ENCODE measurements around the gene COPS9. TPM values are rescaled to one million over a fixed set of nuclear protein-coding genes. Genes with fewer than 3 reads are reported as not detected.

Gene COPS9
- 37.6 and 73.0 TPM in 2 replicates for total RNA-seq (ENCODE audit: low replicate concordance)

GRCh38 chr2:240136013-240136670 is at the start of gene COPS9:
Gene COPS9, minus strand, starts transcription at chr2:240136305. Its CDS starts 21 bp downstream, at chr2:240136284.
- peak within 1 kb of the TSS; percentile 92 for H3K4me3 ChIP-seq (ENCODE audit: low read depth, low read length)
- no peak for TF ChIP-seq CTCF (IDR thresholded peaks at IDR 0.05; ENCODE audit: insufficient read depth, low read length)
- DNase-seq (ENCODE audit: low read depth) = peak; percentile 87

GRCh38 chr2:240184656-240185055 is 48.6 kb upstream of the COPS9 start:
- no peak for DNase-seq (ENCODE audit: low read depth)
- H3K4me3 ChIP-seq (ENCODE audit: low read depth, low read length) = no peak overlapping the region
- no peak for TF ChIP-seq CTCF (IDR thresholded peaks at IDR 0.05; ENCODE audit: insufficient read depth, low read length)

GRCh38 chr2:240183875-240184590 is 47.9 kb upstream of the COPS9 start:
- DNase-seq (ENCODE audit: low read depth) = no peak
- H3K4me3 ChIP-seq (ENCODE audit: low read depth, low read length) = no peak overlapping the region
- no peak for TF ChIP-seq CTCF (IDR thresholded peaks at IDR 0.05; ENCODE audit: insufficient read depth, low read length)

GRCh38 chr2:240183006-240183874 is 47.1 kb upstream of the COPS9 start:
- no peak overlapping the region for H3K4me3 ChIP-seq (ENCODE audit: low read depth, low read length)
- DNase-seq (ENCODE audit: low read depth) = no peak
- no peak for TF ChIP-seq CTCF (IDR thresholded peaks at IDR 0.05; ENCODE audit: insufficient read depth, low read length)

GRCh38 chr2:240182476-240182875 is 46.4 kb upstream of the COPS9 start:
- TF ChIP-seq CTCF (IDR thresholded peaks at IDR 0.05; ENCODE audit: insufficient read depth, low read length) = no peak
- no peak for DNase-seq (ENCODE audit: low read depth)
- no peak overlapping the region for H3K4me3 ChIP-seq (ENCODE audit: low read depth, low read length)

- H3K4me3 ChIP-seq (ENCODE audit: low read depth, low read length) = no peak overlapping the region
- no peak for DNase-seq (ENCODE audit: low read depth)
- TF ChIP-seq CTCF (IDR thresholded peaks at IDR 0.05; ENCODE audit: insufficient read depth, low read length) = no peak
These were observed 45.9 kb upstream of the COPS9 start for GRCh38 chr2:240182001-240182400.
